GM12892 (cell line): ENCODE results near the gene MIA.
"Not testable (repeated sequence)": the region's sequence is repeated elsewhere in the genome, so short reads cannot be mapped to it uniquely, and the experiment has no call there.

Experiments
- DNase-seq: peaks from one replicate; pipeline ENCODE4 v3.0.0; 2011; ENCODE audit not compliant: insufficient read length
- FAIRE-seq: peaks from 2 replicates; lab custom pipeline; 2011; peaks lifted over from hg19 to GRCh38; lab: Jason Lieb, UNC
- POLR2A ChIP-seq: IDR thresholded peaks from 2 replicates; pipeline ENCODE4 v1.6.1; 2011; ENCODE audit warnings: low read depth, low read length, control low read depth
- POLR2AphosphoS5 ChIP-seq: IDR thresholded peaks from 2 replicates; pipeline ENCODE4 v1.6.1; 2011; ENCODE audit warnings: low read depth, low read length, control low read depth
- TAF1 ChIP-seq: IDR thresholded peaks from 2 replicates; pipeline ENCODE4 v1.6.1; 2011; ENCODE audit warnings: low read depth, mild to moderate bottlenecking, control low read depth, low read length, borderline replicate concordance

Gene MIA

GRCh38 chr19:40808497-40808896 lies 33.2 kb downstream of the MIA start:
- no peak; the same call in 1 of the 2 replicates for TF ChIP-seq POLR2A
- TF ChIP-seq POLR2AphosphoS5: peak; percentile 45; the same call in 1 of the 2 replicates
- no peak for DNase-seq
- FAIRE-seq: no peak

GRCh38 chr19:40809358-40810086 lies 34.2 kb downstream of the MIA start:
- FAIRE-seq (no peak), DNase-seq (no peak)
- TF ChIP-seq TAF1 (no peak), POLR2A (peak; percentile 61; the same call in 1 of the 2 replicates), POLR2AphosphoS5 (peak; percentile 59; the same call in 1 of the 2 replicates)

DNA sequence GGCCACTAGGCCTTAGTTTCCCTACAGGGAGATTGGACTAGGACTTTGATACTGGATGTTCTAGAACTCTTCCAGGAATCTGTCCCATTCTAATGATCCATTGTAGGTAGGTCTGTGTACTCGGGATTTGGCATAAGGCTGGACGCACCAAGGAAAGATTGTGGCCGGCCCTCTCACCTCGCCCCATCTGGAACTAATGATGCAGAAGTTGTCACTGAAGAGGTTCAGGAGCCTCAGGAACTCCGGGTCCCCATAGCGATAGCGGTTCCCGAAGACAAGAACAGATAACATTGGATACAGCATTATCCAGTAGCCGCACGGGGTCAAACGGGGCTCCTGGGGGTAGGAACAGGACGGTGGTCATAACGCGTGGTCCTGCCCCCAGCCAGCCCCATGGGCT lies 34.8 kb downstream of the MIA start:
- FAIRE-seq: peak; percentile 54
- DNase-seq: no peak
- TF ChIP-seq POLR2AphosphoS5 (no peak), TAF1 (no peak), POLR2A (no peak)

DNA sequence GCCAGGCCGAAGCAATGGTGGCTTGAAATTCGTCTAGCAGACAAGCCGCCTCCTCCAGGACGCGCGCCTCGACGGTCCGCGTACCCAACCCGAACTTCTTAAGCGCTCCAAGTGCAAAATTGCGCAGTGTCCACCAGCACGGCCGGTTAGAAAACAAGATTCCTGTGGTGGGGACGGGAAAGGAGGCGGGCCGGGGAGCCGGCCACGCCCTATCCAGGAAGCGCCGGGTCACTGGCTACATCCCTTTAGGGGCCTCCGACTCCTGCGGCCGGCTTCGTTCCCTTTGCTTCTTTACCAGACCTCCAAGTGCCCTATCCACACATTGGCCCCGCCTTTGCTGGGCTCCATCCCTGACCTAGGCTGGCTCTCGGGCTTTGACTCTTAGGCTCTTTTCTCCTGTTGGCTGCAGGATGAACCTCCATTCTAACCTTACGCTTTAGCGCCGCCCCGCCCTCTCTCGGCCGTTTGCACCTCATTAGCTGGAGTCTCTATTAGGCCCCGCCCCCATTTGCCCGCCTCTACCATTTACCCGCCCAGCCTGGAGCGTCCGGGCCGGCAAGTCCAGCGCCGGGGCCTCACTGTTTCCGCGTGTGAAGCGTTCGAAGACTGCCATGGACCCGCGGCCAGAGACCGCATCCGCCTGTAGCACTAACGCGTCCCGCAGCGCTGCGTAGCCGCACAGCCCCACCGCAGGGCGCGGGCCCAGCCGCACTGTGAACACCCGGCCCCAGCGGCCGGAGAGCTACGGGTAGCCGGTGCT lies 35.5 kb downstream of the MIA start:
- DNase-seq: not testable (repeated sequence)
- peak; percentile 77 for FAIRE-seq

DNA sequence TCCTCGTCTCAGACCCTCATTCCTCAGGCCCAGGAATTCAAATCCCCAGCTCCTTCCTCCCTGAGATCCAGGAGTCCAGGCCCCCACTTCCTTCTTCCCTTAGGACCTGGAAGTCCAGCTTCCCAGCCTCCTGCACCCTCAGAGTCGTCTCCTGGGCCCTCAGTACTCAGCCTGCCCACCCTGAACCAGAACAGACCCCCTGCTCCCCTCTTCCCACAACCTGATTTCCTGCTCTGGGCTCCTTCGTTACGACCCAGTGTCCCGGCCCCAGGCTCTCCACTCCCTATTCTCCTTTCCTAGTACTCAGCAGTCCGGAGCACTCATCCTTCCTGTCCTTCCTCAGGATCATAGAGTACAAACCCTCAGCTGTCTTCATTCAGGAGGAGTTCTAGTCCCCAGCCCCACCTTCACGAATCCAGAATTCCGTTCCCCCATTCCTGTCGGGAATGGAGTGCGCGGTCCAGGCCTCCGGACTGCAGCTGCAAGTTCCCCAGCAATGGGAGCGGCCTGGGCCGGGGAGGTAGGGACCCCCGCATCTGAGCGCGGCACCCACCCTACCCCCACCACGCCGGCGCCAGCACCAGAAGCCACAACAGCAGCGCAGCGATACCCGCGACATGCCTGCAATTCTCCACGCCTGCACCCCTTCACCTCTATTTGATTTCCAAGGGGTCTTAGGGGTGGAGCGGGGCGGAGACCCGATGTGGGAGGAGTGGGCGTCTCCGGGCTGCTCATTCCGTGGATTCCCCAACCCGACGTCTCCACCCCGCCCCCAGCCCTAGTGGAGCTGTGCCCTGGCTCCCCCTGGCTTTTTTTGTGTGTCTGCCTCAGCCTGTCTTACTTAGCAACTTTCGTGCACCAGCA lies 36.4 kb downstream of the MIA start:
- no peak for DNase-seq
- TF ChIP-seq POLR2AphosphoS5 (no peak), POLR2A (no peak), TAF1 (no peak)
- no peak for FAIRE-seq

GRCh38 chr19:40812571-40812970 lies 37.2 kb downstream of the MIA start:
- not testable (repeated sequence) for DNase-seq, FAIRE-seq

DNA sequence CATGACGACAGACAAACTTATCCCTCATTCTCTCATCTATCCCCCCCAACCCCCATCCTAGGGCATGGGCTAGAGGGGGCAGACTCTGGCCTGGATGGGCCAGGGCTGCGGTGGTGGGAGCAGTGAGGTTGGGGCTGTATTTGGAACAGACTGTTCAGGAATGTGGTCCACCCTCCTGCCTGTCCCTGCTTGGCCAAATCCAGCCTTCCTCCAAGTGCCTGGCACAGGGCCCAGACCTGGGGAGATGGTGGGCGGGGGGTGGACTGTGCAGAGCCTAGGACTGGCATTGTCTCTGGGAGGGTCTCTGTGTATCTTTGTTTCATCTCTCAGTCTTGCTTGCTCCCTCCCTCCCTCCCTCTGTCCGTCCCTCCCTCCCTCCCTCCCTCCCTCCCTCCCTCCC lies 37.9 kb downstream of the MIA start:
- DNase-seq: no peak
- TF ChIP-seq TAF1 (no peak), POLR2A (no peak), POLR2AphosphoS5 (no peak)
- FAIRE-seq: no peak

DNA sequence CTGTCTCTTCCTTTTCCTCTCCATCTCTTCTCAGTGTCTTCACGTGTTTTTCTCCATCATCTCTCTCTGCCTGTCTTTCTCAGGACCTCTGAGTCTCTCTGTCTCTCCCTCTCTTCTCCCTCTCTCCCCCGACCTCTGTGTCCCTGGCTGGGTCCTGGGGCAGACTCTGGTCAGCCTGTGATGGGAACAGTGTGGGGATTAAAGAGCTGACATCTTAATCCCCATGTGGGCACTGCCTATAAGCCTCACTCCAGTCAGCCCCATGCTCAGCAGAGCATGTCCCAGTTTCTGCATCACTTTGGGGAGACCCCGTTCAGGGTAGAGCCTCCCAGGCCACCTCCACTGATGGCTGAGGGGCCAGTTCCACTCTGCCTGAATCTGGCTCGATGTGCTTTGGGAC lies 39.9 kb downstream of the MIA start:
- TF ChIP-seq POLR2A: no peak
- TF ChIP-seq POLR2AphosphoS5: no peak
- TF ChIP-seq TAF1: no peak
- FAIRE-seq: no peak
- no peak for DNase-seq

- peak; percentile 88 for FAIRE-seq
- DNase-seq: not testable (repeated sequence)
These were observed 43.4 kb downstream of the MIA start for GRCh38 chr19:40818480-40819399.

DNA sequence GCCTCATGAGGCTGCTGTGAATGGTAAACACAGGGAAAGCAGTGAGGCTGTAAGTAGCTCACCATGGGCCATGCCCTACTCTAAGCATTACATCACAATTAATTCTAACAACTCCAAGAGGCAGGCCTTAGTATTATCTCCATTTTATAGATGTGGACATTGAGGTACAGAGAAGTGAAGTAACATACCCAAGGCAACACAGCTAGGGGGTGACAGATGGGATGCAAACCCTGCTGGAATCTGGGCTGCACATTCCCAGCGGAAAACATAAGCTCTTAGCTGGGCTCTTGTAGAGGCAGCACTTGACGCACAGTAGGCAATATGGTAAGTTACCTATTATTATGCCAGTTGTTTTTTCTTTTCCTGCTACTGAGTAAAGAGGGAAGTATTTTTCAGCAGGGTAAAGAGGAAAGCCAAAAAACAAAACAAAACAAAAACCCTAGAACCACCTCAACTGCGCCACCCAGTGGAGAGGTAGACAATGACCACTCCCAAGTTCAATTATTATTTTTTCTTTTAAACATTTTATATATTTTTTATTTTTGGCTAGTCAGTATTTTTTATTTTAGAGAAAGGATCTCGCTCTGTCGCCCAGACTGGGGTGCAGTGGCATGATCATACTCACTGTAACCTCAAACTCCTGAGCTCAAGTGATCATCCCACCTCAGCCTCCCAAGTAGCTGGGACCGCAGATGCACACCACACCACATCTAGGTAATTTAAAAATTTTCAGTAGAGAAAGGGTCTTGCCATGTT lies 44.3 kb downstream of the MIA start:
- not testable (repeated sequence) for FAIRE-seq, DNase-seq

- no peak for TF ChIP-seq POLR2AphosphoS5
- no peak for TF ChIP-seq TAF1
- no peak for TF ChIP-seq POLR2A
- FAIRE-seq (no peak), DNase-seq (no peak)
These were observed 46.8 kb downstream of the MIA start for GRCh38 chr19:40822161-40822560.

DNA sequence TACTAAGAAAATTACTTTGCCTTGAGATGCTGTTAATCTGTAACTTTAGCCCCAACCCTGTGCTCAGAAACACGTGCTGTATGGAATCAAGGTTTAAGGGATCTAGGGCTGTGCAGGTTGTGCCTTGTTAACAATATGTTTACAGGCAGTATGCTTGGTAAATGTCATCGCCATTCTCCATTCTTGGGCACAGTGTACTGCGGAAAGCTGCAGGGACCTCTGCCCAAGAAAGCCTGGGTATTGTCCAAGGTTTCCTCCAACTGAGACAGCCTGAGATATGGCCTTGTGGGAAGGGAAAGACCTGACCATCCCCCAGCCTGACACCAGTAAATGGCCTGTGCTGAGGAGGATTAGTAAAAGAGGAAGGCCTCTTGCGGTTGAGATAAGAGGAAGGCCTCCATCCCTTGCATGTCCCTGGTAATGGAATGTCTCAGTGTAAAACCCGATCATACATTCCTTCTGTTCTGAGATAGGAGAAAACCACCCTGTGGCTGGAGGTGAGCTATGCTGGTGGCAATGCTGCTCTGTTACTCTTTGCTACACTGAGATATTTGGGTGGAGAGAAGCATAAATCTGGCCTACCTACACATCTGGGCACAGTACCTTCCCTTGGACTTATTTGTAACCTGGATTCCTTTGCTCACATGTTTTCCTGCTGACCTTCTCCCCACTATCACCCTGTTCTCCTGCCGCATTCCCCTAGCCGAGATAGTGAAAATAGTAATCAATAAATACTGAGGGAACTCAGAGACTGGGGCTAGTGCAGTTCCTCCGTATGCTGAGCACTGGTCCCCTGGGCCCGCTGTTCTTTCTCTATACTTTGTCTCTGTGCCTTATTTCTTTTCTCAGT lies 47.6 kb downstream of the MIA start:
- not testable (repeated sequence) for FAIRE-seq, DNase-seq

DNA sequence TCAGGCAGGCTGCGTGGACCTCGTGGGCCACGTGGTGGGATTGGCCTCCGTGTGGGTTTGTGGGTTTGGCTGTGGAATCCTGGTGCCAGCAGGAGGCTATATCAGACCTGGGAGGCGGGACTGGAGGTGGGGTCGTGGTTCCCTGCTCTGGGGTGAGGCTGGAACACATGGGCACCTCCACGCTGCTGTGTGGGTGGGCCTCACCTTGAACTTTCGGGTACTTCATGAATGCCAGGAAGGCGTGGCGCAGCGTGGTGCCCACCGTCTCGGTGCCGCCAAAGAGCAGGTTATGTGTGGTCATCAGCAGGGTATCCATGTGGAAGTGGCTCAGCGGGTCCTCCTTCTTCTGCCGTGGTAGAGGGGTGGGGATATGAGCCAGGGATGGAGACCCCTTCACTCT lies 49.6 kb downstream of the MIA start:
- not testable (repeated sequence) for FAIRE-seq, DNase-seq

DNA sequence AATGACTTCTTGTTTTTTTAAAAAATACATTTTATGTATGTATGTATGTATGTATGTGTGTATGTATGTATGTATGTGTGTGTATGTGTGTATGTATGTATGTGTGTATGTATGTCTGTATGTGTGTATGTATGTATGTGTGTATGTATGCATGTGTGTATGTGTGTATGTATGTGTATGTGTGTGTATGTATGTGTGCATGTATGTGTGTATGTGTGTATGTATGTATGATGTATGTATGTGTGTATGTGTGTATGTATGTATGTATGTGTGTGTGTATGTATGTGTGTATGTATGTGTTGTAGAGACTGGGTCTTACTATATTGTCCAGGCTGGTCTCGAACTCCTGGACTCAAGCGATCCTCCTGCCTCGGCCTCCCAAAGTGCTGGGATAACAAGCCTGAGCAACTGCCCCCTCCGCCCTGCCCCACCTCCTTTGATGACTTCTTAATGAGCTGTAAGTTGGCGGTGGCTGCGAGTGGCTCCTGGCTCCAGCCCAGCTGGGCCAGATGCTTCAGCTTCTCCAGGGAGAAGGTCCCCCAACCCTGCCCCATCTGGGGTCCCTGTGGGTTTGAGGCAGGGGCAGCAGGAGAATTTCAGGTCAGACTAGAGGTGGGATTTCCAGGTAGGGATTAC lies 50.3 kb downstream of the MIA start:
- FAIRE-seq, DNase-seq: not testable (repeated sequence)
